Measurements from ENCODE around the gene XKR7.

DNA sequence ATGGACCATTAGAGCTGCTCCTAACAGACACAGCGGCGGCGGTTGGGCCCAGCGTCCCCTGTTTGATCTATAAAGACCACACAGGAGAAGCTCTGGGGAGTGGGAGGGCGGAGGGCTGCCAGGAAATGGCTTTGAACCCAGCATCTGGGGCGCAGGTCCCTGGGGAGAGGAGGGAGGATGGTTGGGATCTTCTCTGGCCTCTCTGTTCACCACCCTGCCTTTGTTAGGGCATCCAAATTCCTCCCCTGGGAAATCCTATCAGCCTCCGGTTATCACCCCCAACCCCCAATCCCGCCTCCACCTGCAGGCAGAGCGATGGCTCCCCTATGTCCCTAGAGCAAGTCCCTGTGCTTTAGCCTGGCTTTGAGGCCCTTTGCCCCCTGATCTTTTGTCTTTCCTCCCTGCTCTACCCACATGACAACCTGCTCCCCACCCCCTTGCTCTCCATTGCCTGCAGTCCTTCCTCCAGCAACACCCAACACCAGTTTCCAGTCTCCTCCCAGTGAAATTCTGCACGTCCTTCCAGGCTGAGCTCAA, 7.1 kb downstream of the XKR7 start:
- TF ChIP-seq, protein P1, sequence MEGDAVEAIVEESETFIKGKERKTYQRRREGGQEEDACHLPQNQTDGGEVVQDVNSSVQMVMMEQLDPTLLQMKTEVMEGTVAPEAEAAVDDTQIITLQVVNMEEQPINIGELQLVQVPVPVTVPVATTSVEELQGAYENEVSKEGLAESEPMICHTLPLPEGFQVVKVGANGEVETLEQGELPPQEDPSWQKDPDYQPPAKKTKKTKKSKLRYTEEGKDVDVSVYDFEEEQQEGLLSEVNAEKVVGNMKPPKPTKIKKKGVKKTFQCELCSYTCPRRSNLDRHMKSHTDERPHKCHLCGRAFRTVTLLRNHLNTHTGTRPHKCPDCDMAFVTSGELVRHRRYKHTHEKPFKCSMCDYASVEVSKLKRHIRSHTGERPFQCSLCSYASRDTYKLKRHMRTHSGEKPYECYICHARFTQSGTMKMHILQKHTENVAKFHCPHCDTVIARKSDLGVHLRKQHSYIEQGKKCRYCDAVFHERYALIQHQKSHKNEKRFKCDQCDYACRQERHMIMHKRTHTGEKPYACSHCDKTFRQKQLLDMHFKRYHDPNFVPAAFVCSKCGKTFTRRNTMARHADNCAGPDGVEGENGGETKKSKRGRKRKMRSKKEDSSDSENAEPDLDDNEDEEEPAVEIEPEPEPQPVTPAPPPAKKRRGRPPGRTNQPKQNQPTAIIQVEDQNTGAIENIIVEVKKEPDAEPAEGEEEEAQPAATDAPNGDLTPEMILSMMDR (IDR thresholded peaks at IDR 0.05): no peak
- no peak for TF ChIP-seq EZH2 (IDR thresholded peaks at IDR 0.05; ENCODE audit: borderline replicate concordance, insufficient read depth, low read depth, low read length, poor library complexity, severe bottlenecking)

All from B cell (primary cell).